OCI-LY7 (cell line): Measurements from ENCODE around the gene EDEM3.

Source experiments
- CTCF ChIP-seq: fragments of 200-600 bp; sonication (generic); conservative IDR thresholded peaks from 2 replicates; pipeline ENCODE4 v1.5.1; 2014; ENCODE audit warnings: mild to moderate bottlenecking, antibody characterized with exemption, low read length, moderate library complexity, mixed read lengths
- EZH2phosphoT487 ChIP-seq: fragments of 200-600 bp; sonication (generic); IDR thresholded peaks from 2 replicates; pipeline ENCODE4 v1.6.1; 2018; ENCODE audit warnings: low read depth, borderline replicate concordance, mild to moderate bottlenecking, mixed run types, antibody characterized with exemption, low read length, moderate library complexity, mixed read lengths

DNA sequence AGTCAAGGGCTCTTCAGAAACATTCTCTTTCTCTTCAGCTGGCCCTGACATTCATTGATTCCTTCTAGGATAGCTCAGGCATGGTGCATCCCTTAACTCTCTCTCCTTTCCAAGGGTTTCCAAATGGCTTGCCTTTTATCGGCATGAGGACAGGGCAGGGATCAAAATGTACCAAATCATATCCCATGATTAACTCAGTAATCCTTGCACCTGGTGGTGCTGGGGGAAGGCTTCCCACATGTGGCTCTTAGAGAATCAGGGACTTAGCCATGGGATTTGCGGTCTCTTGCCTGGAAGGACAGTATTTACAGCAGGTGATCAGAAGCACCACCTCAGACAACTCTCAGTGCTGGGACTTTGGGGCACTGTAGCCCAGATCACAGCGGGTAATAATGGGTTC lies 46.2 kb upstream of the EDEM3 start:
- TF ChIP-seq CTCF (no peak), EZH2phosphoT487 (no peak)
